Neuronal stem cell (in vitro differentiated cells): ENCODE data around the gene NOS1AP.

Experiments
- DNase-seq: peaks from one replicate; pipeline ENCODE4 v3.0.0-alpha.2; 2013; ENCODE audit warnings: low spot score
- H2AFZ ChIP-seq: one replicate; pipeline ENCODE4 v1.6.1; 2013; ENCODE audit warnings: mild to moderate bottlenecking, low read length, inconsistent platforms
- H2AK5ac ChIP-seq: 2 replicates; pipeline ENCODE4 v1.6.1; 2013; ENCODE audit warnings: low read depth, mild to moderate bottlenecking, inconsistent platforms, low read length, moderate library complexity, mixed read lengths
- H2BK120ac ChIP-seq: 2 replicates; pipeline ENCODE4 v1.6.1; 2013; ENCODE audit warnings: low read depth, mild to moderate bottlenecking, inconsistent platforms, low read length, moderate library complexity, mixed read lengths
- H2BK12ac ChIP-seq: one replicate; pipeline ENCODE4 v1.6.1; 2013; ENCODE audit warnings: low read length, inconsistent platforms
- H2BK15ac ChIP-seq: 2 replicates; pipeline ENCODE4 v1.6.1; 2013; ENCODE audit warnings: mild to moderate bottlenecking, low read length, inconsistent platforms, mixed read lengths
- H2BK5ac ChIP-seq: one replicate; pipeline ENCODE4 v1.6.1; 2013; ENCODE audit warnings: inconsistent platforms, mild to moderate bottlenecking, low read length, moderate library complexity
- H3K14ac ChIP-seq: one replicate; pipeline ENCODE4 v1.6.1; 2013; ENCODE audit warnings: low read length, inconsistent platforms
- H3K18ac ChIP-seq: 2 replicates; pipeline ENCODE4 v1.6.1; 2013; ENCODE audit warnings: low read length, inconsistent platforms
- H3K23ac ChIP-seq: 2 replicates; pipeline ENCODE4 v1.6.1; 2013; ENCODE audit warnings: low read depth, mild to moderate bottlenecking, mixed read lengths, low read length, inconsistent platforms; ENCODE audit not compliant: poor library complexity
- H3K27ac ChIP-seq: replicated peaks from 3 replicates; pipeline ENCODE4 v1.5.1; 2013; ENCODE audit warnings: low read length, inconsistent platforms
- H3K27me3 ChIP-seq, 3 experiments: 2 replicates each; pipeline ENCODE4 v1.6.1; 2013; ENCODE audit warnings: low read length in 3 of 3, mild to moderate bottlenecking in 2 of 3, inconsistent platforms in 1 of 3, low read depth in 1 of 3, mixed read lengths in 1 of 3, moderate library complexity in 1 of 3; ENCODE audit not compliant: control insufficient read depth in 3 of 3, insufficient read depth in 3 of 3
- H3K36me3 ChIP-seq, 2 donors: replicated peaks in 1 of 2; 2 replicates each; pipeline ENCODE4 v1.6.1; 2013; ENCODE audit warnings: low read length in 2 of 2; ENCODE audit not compliant: control insufficient read depth in 2 of 2, insufficient read depth in 2 of 2
- H3K4ac ChIP-seq: 2 replicates; pipeline ENCODE4 v1.6.1; 2013; ENCODE audit warnings: inconsistent platforms, mild to moderate bottlenecking, low read length, moderate library complexity
- H3K4me1 ChIP-seq, 2 donors: 1 replicate in 1 of 2; 2 replicates in 1 of 2; pipeline ENCODE4 v1.6.1; 2013; ENCODE audit warnings: low read length in 2 of 2, low read depth in 1 of 2; ENCODE audit not compliant: control insufficient read depth in 2 of 2, insufficient read depth in 1 of 2
- H3K4me2 ChIP-seq: one replicate; pipeline ENCODE4 v1.6.1; 2013; ENCODE audit warnings: mild to moderate bottlenecking, low read length, inconsistent platforms; ENCODE audit not compliant: insufficient read depth, poor library complexity, severe bottlenecking
- H3K4me3 ChIP-seq, 2 donors: 2 replicates each; pipeline ENCODE4 v1.5.1; 2013; ENCODE audit warnings: low read length in 2 of 2, mild to moderate bottlenecking in 2 of 2, inconsistent platforms in 1 of 2, moderate library complexity in 1 of 2
- H3K79me1 ChIP-seq: one replicate; pipeline ENCODE4 v1.6.1; 2013; ENCODE audit warnings: low read depth, mild to moderate bottlenecking, inconsistent platforms, low read length, moderate library complexity
- H3K9ac ChIP-seq: one replicate; pipeline ENCODE4 v1.6.1; 2013; ENCODE audit warnings: mild to moderate bottlenecking, low read depth, low read length, inconsistent platforms; ENCODE audit not compliant: poor library complexity
- H3K9me3 ChIP-seq, 2 donors: replicated peaks in 1 of 2; 2 replicates each; pipeline versions ENCODE3 to v1.6.1; 2013; ENCODE audit warnings: low read length in 2 of 2, mild to moderate bottlenecking in 2 of 2, inconsistent platforms in 1 of 2, low read depth in 1 of 2, mixed read lengths in 1 of 2, moderate library complexity in 1 of 2; ENCODE audit not compliant: control insufficient read depth in 2 of 2, insufficient read depth in 1 of 2
- H4K8ac ChIP-seq: one replicate; pipeline ENCODE4 v1.6.1; 2013; ENCODE audit warnings: low read depth, mild to moderate bottlenecking, inconsistent platforms, low read length, moderate library complexity
- H4K91ac ChIP-seq: one replicate; pipeline ENCODE4 v1.6.1; 2013; ENCODE audit warnings: low read length, low read depth, mild to moderate bottlenecking, inconsistent platforms; ENCODE audit not compliant: poor library complexity
- WGBS, 2 donors: extraction: QIAGEN DNeasy Blood & Tissue Kit; methylation state at CpG; one replicate each; pipeline ENCODE4 v1.1.7; 2013; ENCODE audit warnings: missing lambda C conversion rate in 2 of 2, mixed read lengths in 1 of 2; ENCODE audit not compliant: insufficient read length in 2 of 2, insufficient replicate concordance in 1 of 2; ENCODE audit errors: extremely low coverage in 2 of 2; 5-methylcytosine and 5-hydroxymethylcytosine counted together

Gene NOS1AP

GRCh38 chr1:162150112-162150511 lies 80.6 kb downstream of the NOS1AP start:
- H3K4me1 ChIP-seq, result peaks cover 14 to 19% of the 10 kb centered on the region in 2 donors
- H3K36me3 ChIP-seq, result no peaks in the 10 kb centered on the region
- H2AK5ac ChIP-seq, result no peak overlapping the region
- H2BK12ac ChIP-seq, result no peak overlapping the region
- H3K4me2 ChIP-seq, result no peak overlapping the region
- H4K8ac ChIP-seq, result no peak overlapping the region
- H3K23ac ChIP-seq, result no peak overlapping the region
- no peak for DNase-seq
- no peak overlapping the region for H2BK5ac ChIP-seq
- H3K4ac ChIP-seq, result no peak overlapping the region
- no peak overlapping the region for H2BK120ac ChIP-seq
- H3K4me3 ChIP-seq, result no peak overlapping the region
- H3K27me3 ChIP-seq, result no peaks in the 10 kb centered on the region
- H3K9ac ChIP-seq, result no peak overlapping the region
- H4K91ac ChIP-seq, result no peak overlapping the region
- peaks cover 2 to 4% of the 10 kb centered on the region in 2 donors for H3K9me3 ChIP-seq
- no peak overlapping the region for H3K18ac ChIP-seq
- no peak overlapping the region for H2AFZ ChIP-seq
- no peak overlapping the region for H3K14ac ChIP-seq
- H3K27ac ChIP-seq, result no peak overlapping the region
- H3K79me1 ChIP-seq, result no peaks in the 10 kb centered on the region
- no peak overlapping the region for H2BK15ac ChIP-seq

GRCh38 chr1:162151900-162152829 lies 82.7 kb downstream of the NOS1AP start:
- H3K9me3 ChIP-seq, result peaks cover 2 to 4% of the 10 kb centered on the region in 2 donors
- peak overlapping the region in 1 of 2 donors; percentile 24 for H3K4me3 ChIP-seq
- no peak overlapping the region for H3K4ac ChIP-seq
- H2BK12ac ChIP-seq, result no peak overlapping the region
- H3K36me3 ChIP-seq, result peaks cover 0 to 3% of the 10 kb centered on the region in 2 donors
- WGBS, 2 donors, result no CpG with 5 or more reads among the region's 9 CpGs
- peak overlapping the region; percentile 14 for H2AK5ac ChIP-seq
- H4K8ac ChIP-seq, result no peak overlapping the region
- H3K79me1 ChIP-seq, result no peaks in the 10 kb centered on the region
- H2BK15ac ChIP-seq, result no peak overlapping the region
- H3K4me2 ChIP-seq, result no peak overlapping the region
- no peak overlapping the region for H3K14ac ChIP-seq
- no peak overlapping the region for H2BK120ac ChIP-seq
- no peak overlapping the region for H4K91ac ChIP-seq
- H3K4me1 ChIP-seq, result peaks cover 2 to 17% of the 10 kb centered on the region in 2 donors
- H3K23ac ChIP-seq, result no peak overlapping the region
- no peak overlapping the region for H2BK5ac ChIP-seq
- no peak overlapping the region for H3K9ac ChIP-seq
- H2AFZ ChIP-seq, result no peak overlapping the region
- DNase-seq, result no peak
- H3K18ac ChIP-seq, result peak overlapping the region; percentile 66
- H3K27me3 ChIP-seq, result no peaks in the 10 kb centered on the region
- no peak overlapping the region for H3K27ac ChIP-seq

- Histone ChIP-seq H4K91ac (no peak overlapping the region), H2AK5ac (no peak overlapping the region), H3K4me1 (peaks cover 0 to 13% of the 10 kb centered on the region in 2 donors), H3K27me3 (no peaks in the 10 kb centered on the region), H3K14ac (no peak overlapping the region), H4K8ac (no peak overlapping the region), H3K27ac (no peak overlapping the region), H3K9me3 (peaks cover 2 to 4% of the 10 kb centered on the region in 2 donors), H3K9ac (no peak overlapping the region), H3K18ac (no peak overlapping the region), H3K79me1 (no peaks in the 10 kb centered on the region), H2BK15ac (no peak overlapping the region), H2BK120ac (no peak overlapping the region), H2BK5ac (no peak overlapping the region), H2AFZ (no peak overlapping the region), H3K23ac (no peak overlapping the region), H3K4ac (no peak overlapping the region), H3K36me3 (peaks cover 0 to 3% of the 10 kb centered on the region in 2 donors), H3K4me2 (no peak overlapping the region), H2BK12ac (no peak overlapping the region), H3K4me3 (no peak overlapping the region)
- no peak for DNase-seq
Observed at GRCh38 chr1:162153374-162153773, 83.9 kb downstream of the NOS1AP start.

- no peak overlapping the region for H3K4ac ChIP-seq
- H2AFZ ChIP-seq, result no peak overlapping the region
- no peak overlapping the region for H3K4me3 ChIP-seq
- WGBS, 2 donors, result no CpG with 5 or more reads among the region's 1 CpG
- H4K8ac ChIP-seq, result no peak overlapping the region
- no peak overlapping the region for H3K27ac ChIP-seq
- H2AK5ac ChIP-seq, result no peak overlapping the region
- no peak overlapping the region for H3K18ac ChIP-seq
- no peaks in the 10 kb centered on the region for H3K79me1 ChIP-seq
- no peak overlapping the region for H2BK15ac ChIP-seq
- no peak overlapping the region for H3K14ac ChIP-seq
- no peak overlapping the region for H4K91ac ChIP-seq
- no peaks in the 10 kb centered on the region for H3K27me3 ChIP-seq
- no peak overlapping the region for H2BK120ac ChIP-seq
- no peak overlapping the region for H3K23ac ChIP-seq
- H3K4me2 ChIP-seq, result no peak overlapping the region
- H3K9ac ChIP-seq, result no peak overlapping the region
- peaks cover 0 to 3% of the 10 kb centered on the region in 2 donors for H3K36me3 ChIP-seq
- H3K4me1 ChIP-seq, result peaks cover 0 to 11% of the 10 kb centered on the region in 2 donors
- H3K9me3 ChIP-seq, result no peaks in the 10 kb centered on the region
- DNase-seq, result no peak
- H2BK5ac ChIP-seq, result no peak overlapping the region
- no peak overlapping the region for H2BK12ac ChIP-seq
Observed at GRCh38 chr1:162157469-162157868, 88.0 kb downstream of the NOS1AP start.
